ENCODE data around the gene NENF.

DNA sequence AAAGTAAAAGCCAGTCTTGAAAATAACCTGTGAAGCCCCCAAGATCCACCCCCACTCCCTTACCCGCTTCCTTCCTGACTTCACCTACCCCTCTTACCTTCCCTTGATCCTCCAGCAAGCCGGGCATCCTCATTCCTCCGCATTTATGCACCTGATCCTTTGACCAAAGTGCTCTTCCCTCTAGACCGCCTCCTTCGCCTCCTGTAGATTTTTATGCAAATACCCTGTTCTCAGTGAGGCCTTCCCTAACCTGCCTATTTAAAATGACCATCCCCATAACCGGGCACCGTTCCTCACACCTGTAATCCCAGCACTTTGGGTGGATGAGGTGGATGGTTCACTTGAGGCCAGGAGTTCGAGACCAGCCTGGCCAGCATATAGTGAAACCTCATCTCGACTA lies 1.1 kb upstream of the NENF start:
- TF ChIP-seq, protein P1, sequence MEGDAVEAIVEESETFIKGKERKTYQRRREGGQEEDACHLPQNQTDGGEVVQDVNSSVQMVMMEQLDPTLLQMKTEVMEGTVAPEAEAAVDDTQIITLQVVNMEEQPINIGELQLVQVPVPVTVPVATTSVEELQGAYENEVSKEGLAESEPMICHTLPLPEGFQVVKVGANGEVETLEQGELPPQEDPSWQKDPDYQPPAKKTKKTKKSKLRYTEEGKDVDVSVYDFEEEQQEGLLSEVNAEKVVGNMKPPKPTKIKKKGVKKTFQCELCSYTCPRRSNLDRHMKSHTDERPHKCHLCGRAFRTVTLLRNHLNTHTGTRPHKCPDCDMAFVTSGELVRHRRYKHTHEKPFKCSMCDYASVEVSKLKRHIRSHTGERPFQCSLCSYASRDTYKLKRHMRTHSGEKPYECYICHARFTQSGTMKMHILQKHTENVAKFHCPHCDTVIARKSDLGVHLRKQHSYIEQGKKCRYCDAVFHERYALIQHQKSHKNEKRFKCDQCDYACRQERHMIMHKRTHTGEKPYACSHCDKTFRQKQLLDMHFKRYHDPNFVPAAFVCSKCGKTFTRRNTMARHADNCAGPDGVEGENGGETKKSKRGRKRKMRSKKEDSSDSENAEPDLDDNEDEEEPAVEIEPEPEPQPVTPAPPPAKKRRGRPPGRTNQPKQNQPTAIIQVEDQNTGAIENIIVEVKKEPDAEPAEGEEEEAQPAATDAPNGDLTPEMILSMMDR (IDR thresholded peaks at IDR 0.05): no peak
- TF ChIP-seq POLR2AphosphoS5 (IDR thresholded peaks at IDR 0.05) (no peak), POLR2A (IDR thresholded peaks at IDR 0.05) (no peak)

Data from breast epithelium (tissue), 3 donors.